HPDE6-E6E7 (cell line): ENCODE results near the gene GTSE1.

Source experiments
- DNase-seq: peaks from one replicate; pipeline ENCODE4 v3.0.0; 2011; ENCODE audit warnings: missing footprints; ENCODE audit errors: extremely low spot score

The GTSE1 gene

GRCh38 chr22:46273432-46274148, 23.1 kb upstream of the GTSE1 start:
- no peak for DNase-seq

GRCh38 chr22:46274381-46274780, 22.3 kb upstream of the GTSE1 start:
- no peak for DNase-seq

- no peak for DNase-seq
These were observed 21.1 kb upstream of the GTSE1 start for GRCh38 chr22:46275455-46276122.

GRCh38 chr22:46276563-46276962, 20.1 kb upstream of the GTSE1 start:
- DNase-seq, result no peak

- no peak for DNase-seq
These were observed 17.7 kb upstream of the GTSE1 start for GRCh38 chr22:46278656-46279645.

GRCh38 chr22:46280063-46280817, 16.4 kb upstream of the GTSE1 start:
- DNase-seq, result no peak

GRCh38 chr22:46280999-46281623, 15.6 kb upstream of the GTSE1 start:
- DNase-seq, result no peak

- no peak for DNase-seq
These were observed 14.6 kb upstream of the GTSE1 start for GRCh38 chr22:46281866-46282678.

GRCh38 chr22:46286006-46286405, 10.7 kb upstream of the GTSE1 start:
- no peak for DNase-seq

GRCh38 chr22:46286941-46287872, 9.5 kb upstream of the GTSE1 start:
- no peak for DNase-seq

GRCh38 chr22:46287873-46288751, 8.6 kb upstream of the GTSE1 start:
- DNase-seq, result no peak

- no peak for DNase-seq
These were observed 7.8 kb upstream of the GTSE1 start for GRCh38 chr22:46288846-46289243.

- DNase-seq, result no peak
These were observed 7.3 kb upstream of the GTSE1 start for GRCh38 chr22:46289244-46289891.

- DNase-seq, result no peak
These were observed 6.4 kb upstream of the GTSE1 start for GRCh38 chr22:46290121-46290842.

- DNase-seq, result no peak
These were observed 5.6 kb upstream of the GTSE1 start for GRCh38 chr22:46290843-46291785.

- no peak for DNase-seq
These were observed 4.5 kb upstream of the GTSE1 start for GRCh38 chr22:46292173-46292572.
